Subcutaneous abdominal adipose tissue (tissue), 5 donors: ENCODE results near the gene THAP3.

Experiments used
- H3K27ac ChIP-seq: one replicate; pipeline ENCODE4 v1.7.0; 2013; ENCODE audit warnings: low read depth, mild to moderate bottlenecking, inconsistent platforms, low read length, moderate library complexity
- H3K27me3 ChIP-seq, 5 donors: one replicate each; pipeline ENCODE4 v1.7.0; 2013; ENCODE audit warnings: low read length in 5 of 5, inconsistent platforms in 1 of 5; ENCODE audit not compliant: control insufficient read depth in 5 of 5, insufficient read depth in 4 of 5
- H3K36me3 ChIP-seq, 5 donors: one replicate each; pipeline ENCODE4 v1.7.0; 2013; ENCODE audit warnings: low read length in 5 of 5; ENCODE audit not compliant: control insufficient read depth in 5 of 5, insufficient read depth in 5 of 5
- H3K4me1 ChIP-seq, 5 donors: one replicate each; pipeline ENCODE4 v1.7.0; 2013; ENCODE audit warnings: low read length in 5 of 5, mild to moderate bottlenecking in 3 of 5, moderate library complexity in 1 of 5; ENCODE audit not compliant: control insufficient read depth in 5 of 5, insufficient read depth in 5 of 5
- H3K4me3 ChIP-seq, 5 donors: one replicate each; pipeline ENCODE4 v1.7.0; 2013; ENCODE audit warnings: low read length in 5 of 5, low read depth in 1 of 5
- H3K9ac ChIP-seq, 5 donors: one replicate each; pipeline ENCODE4 v1.7.0; 2013; ENCODE audit warnings: low read length in 5 of 5, mild to moderate bottlenecking in 4 of 5, moderate library complexity in 3 of 5
- H3K9me3 ChIP-seq, 5 donors: one replicate each; pipeline ENCODE4 v1.7.0; 2013; ENCODE audit warnings: low read length in 5 of 5; ENCODE audit not compliant: control insufficient read depth in 5 of 5
- donor health status: healthy.
- donor health status: healthy.
- donor health status: healthy.
- donor health status: healthy.
- donor health status: healthy.

THAP3 gene

GRCh38 chr1:6625584-6626149 lies 999 bp downstream of the THAP3 start:
- Histone ChIP-seq H3K36me3 (peaks cover 0 to 49% (median 42%) of the 10 kb centered on the region in 5 donors), H3K4me1 (peaks cover 9 to 56% (median 50%) of the 10 kb centered on the region in 5 donors), H3K9me3 (no peaks in the 10 kb centered on the region), H3K27me3 (no peaks in the 10 kb centered on the region), H3K4me3 (peak overlapping the region; percentile 72 to 85 (median 84)), H3K27ac (peak overlapping the region; percentile 95), H3K9ac (peak overlapping the region in 4 of 5 donors; percentile 76 to 84 (median 80))

DNA sequence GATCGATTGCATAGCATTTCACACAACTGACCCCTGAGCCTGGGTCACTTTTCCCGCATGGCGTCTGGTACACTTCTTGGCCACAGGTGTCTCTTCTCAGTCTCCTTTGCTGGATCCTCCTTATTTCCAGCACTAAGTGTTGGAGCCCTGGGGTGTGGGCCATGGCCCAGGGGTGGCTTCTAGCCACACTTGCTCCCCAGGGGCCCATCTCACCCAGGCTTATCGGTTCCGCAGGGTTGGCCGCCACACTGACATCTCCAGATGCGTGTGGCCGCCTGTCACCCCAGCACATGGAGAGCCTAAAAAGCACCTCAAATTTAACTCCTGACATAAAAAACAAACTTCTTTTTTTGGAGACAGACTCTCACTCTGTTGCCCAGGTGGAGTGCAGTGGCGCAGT lies 2.4 kb downstream of the THAP3 start:
- no peak overlapping the region for H3K4me3 ChIP-seq
- no peak overlapping the region for H3K9ac ChIP-seq
- no peaks in the 10 kb centered on the region for H3K27me3 ChIP-seq
- H3K36me3 ChIP-seq, result peaks cover 0 to 50% (median 33%) of the 10 kb centered on the region in 5 donors
- peaks cover 7 to 49% (median 42%) of the 10 kb centered on the region in 5 donors for H3K4me1 ChIP-seq
- no peaks in the 10 kb centered on the region for H3K9me3 ChIP-seq
- H3K27ac ChIP-seq, result no peak overlapping the region

- Histone ChIP-seq H3K9ac (peak overlapping the region in 2 of 5 donors; percentile 30 to 41), H3K27me3 (no peaks in the 10 kb centered on the region), H3K4me3 (no peak overlapping the region), H3K27ac (no peak overlapping the region), H3K9me3 (no peaks in the 10 kb centered on the region), H3K36me3 (peaks cover 0 to 50% (median 40%) of the 10 kb centered on the region in 5 donors), H3K4me1 (peaks cover 7 to 39% (median 33%) of the 10 kb centered on the region in 5 donors)
These were observed 3.3 kb downstream of the THAP3 start for GRCh38 chr1:6627841-6628545.

GRCh38 chr1:6628971-6629479 lies 4.4 kb downstream of the THAP3 start:
- no peak overlapping the region for H3K27ac ChIP-seq
- peaks cover 0 to 59% (median 50%) of the 10 kb centered on the region in 5 donors for H3K36me3 ChIP-seq
- H3K27me3 ChIP-seq, result no peaks in the 10 kb centered on the region
- H3K9me3 ChIP-seq, result no peaks in the 10 kb centered on the region
- H3K9ac ChIP-seq, result peak overlapping the region in 1 of 5 donors; percentile 41
- H3K4me3 ChIP-seq, result no peak overlapping the region
- H3K4me1 ChIP-seq, result peaks cover 5 to 30% (median 24%) of the 10 kb centered on the region in 5 donors

- peaks cover 2 to 22% (median 15%) of the 10 kb centered on the region in 5 donors for H3K4me1 ChIP-seq
- no peaks in the 10 kb centered on the region for H3K9me3 ChIP-seq
- peaks cover 0 to 69% (median 57%) of the 10 kb centered on the region in 5 donors for H3K36me3 ChIP-seq
- H3K27me3 ChIP-seq, result no peaks in the 10 kb centered on the region
- H3K4me3 ChIP-seq, result no peak overlapping the region
- no peak overlapping the region for H3K9ac ChIP-seq
- H3K27ac ChIP-seq, result no peak overlapping the region
These were observed 5.4 kb downstream of the THAP3 start for GRCh38 chr1:6630027-6630426.

- H3K4me3 ChIP-seq, result no peak overlapping the region
- H3K27me3 ChIP-seq, result no peaks in the 10 kb centered on the region
- no peak overlapping the region for H3K27ac ChIP-seq
- peaks cover 2 to 22% (median 9%) of the 10 kb centered on the region in 5 donors for H3K4me1 ChIP-seq
- no peaks in the 10 kb centered on the region for H3K9me3 ChIP-seq
- peaks cover 0 to 79% (median 64%) of the 10 kb centered on the region in 5 donors for H3K36me3 ChIP-seq
- H3K9ac ChIP-seq, result no peak overlapping the region
These were observed 6.4 kb downstream of the THAP3 start for GRCh38 chr1:6631058-6631457.

- Histone ChIP-seq H3K27ac (no peak overlapping the region), H3K9me3 (no peaks in the 10 kb centered on the region), H3K4me1 (peaks cover 0 to 23% (median 3%) of the 10 kb centered on the region in 5 donors), H3K36me3 (peaks cover 0 to 94% (median 79%) of the 10 kb centered on the region in 5 donors), H3K9ac (no peak overlapping the region), H3K4me3 (no peak overlapping the region), H3K27me3 (no peaks in the 10 kb centered on the region)
These were observed 8.2 kb downstream of the THAP3 start for GRCh38 chr1:6632588-6633514.

DNA sequence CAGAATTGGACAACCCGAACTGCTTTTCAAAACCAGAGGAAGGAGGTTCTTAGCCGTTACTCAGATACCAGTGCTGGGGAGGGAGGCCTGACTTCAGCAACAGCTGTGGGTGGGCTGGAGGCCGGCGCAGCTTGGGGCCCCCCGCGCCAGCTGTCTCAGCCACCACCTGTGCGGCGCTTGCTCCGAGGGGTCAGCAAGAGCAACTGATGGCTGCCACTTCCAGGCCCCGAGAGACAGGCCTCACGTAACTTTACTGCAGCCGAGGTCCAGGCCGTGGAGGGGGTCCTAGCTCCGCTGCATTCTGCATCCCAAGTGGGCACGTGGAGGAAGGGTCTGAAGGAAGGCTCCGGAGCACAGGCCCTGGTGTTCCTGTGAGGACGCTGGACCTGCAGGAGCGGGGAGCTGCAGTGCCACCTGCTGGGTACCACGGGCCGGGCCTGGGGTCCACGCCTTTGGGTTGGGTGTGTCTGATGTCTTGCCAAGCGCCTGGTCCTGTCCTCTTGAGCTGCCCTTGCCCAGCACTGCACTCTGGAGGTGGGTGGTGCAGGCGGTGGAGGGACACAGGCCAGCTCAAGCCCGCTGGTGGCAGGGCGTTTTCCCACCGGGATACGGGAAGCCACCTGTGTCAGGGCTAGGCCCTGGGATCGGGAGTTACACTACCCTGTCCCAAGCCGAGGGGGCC lies 9.8 kb downstream of the THAP3 start:
- Histone ChIP-seq H3K9me3 (no peaks in the 10 kb centered on the region), H3K36me3 (peaks cover 0 to 85% (median 72%) of the 10 kb centered on the region in 5 donors), H3K9ac (no peak overlapping the region), H3K4me1 (peaks cover 8 to 32% (median 12%) of the 10 kb centered on the region in 5 donors), H3K27ac (no peak overlapping the region), H3K27me3 (peaks cover 0 to 4% (median 0%) of the 10 kb centered on the region in 5 donors), H3K4me3 (no peak overlapping the region)

GRCh38 chr1:6635161-6635909 lies 10.7 kb downstream of the THAP3 start:
- Histone ChIP-seq H3K36me3 (peaks cover 0 to 85% (median 72%) of the 10 kb centered on the region in 5 donors), H3K4me1 (peaks cover 8 to 32% (median 12%) of the 10 kb centered on the region in 5 donors), H3K9me3 (no peaks in the 10 kb centered on the region), H3K27ac (no peak overlapping the region), H3K27me3 (peaks cover 0 to 4% (median 0%) of the 10 kb centered on the region in 5 donors), H3K9ac (no peak overlapping the region), H3K4me3 (no peak overlapping the region)
